ENCODE results near the gene NADK. TPM values are rescaled to one million over a fixed set of nuclear protein-coding genes. Genes with fewer than 3 reads are reported as not detected.
A peak's percentile ranks its signal among the peaks of the same experiment; 100 is the strongest.

Gene NADK
- total RNA-seq, result 100 to 1,000 TPM; 115 to 210 (median 162) TPM

- peak within 1 kb of the TSS; percentile 92 to 98 (median 94) for H3K27ac ChIP-seq
- peaks cover 16 to 79% (median 55%) of the 10 kb centered on the region in 4 donors for H3K4me1 ChIP-seq
Measured at GRCh38 chr1:1777950-1778662, at the start of gene NADK. Gene NADK, minus strand, starts transcription at chr1:1778470. Its CDS starts 13,064 bp downstream, at chr1:1765406.

GRCh38 chr1:1827089-1827848, 49.0 kb upstream of the NADK start:
- Histone ChIP-seq H3K36me3 (peaks cover 0 to 35% (median 3%) of the 10 kb centered on the region in 3 donors), H3K4me3 (no peak overlapping the region), H3K4me1 (peaks cover 0 to 5% (median 2%) of the 10 kb centered on the region in 4 donors), H3K9me3 (no peaks in the 10 kb centered on the region), H3K27ac (peak overlapping the region in 1 of 4 donors; percentile 33), H3K27me3 (no peaks in the 10 kb centered on the region)
- DNase-seq, result no peak
- TF ChIP-seq CTCF (IDR thresholded peaks at IDR 0.05), result no peak
- TF ChIP-seq POLR2A (IDR thresholded peaks at IDR 0.05), result no peak

More at GRCh38 chr1:1777950-1778662, at the start of gene NADK:
- peak within 1 kb of the TSS; percentile 76 to 92 (median 92) for H3K4me3 ChIP-seq
- no peaks in the 10 kb centered on the region for H3K9me3 ChIP-seq
- peak; percentile 56 to 82 (median 81) for DNase-seq
- peak in 1 of 6 experiments; percentile 14 for TF ChIP-seq CTCF (IDR thresholded peaks at IDR 0.05)
- TF ChIP-seq POLR2A (IDR thresholded peaks at IDR 0.05), result peak in 1 of 2 donors; percentile 62
- no peaks in the 10 kb centered on the region for H3K27me3 ChIP-seq
- peaks cover 0 to under 1% (median 0%) of the 10 kb centered on the region in 3 donors for H3K36me3 ChIP-seq

- Histone ChIP-seq H3K9me3 (no peaks in the 10 kb centered on the region), H3K4me3 (no peak overlapping the region), H3K27me3 (no peaks in the 10 kb centered on the region), H3K36me3 (peaks cover 0 to 38% (median 3%) of the 10 kb centered on the region in 3 donors), H3K4me1 (peaks cover 0 to 5% (median 2%) of the 10 kb centered on the region in 4 donors), H3K27ac (peak overlapping the region in 1 of 4 donors; percentile 33)
- no peak for DNase-seq
- TF ChIP-seq CTCF (IDR thresholded peaks at IDR 0.05) (no peak), POLR2A (IDR thresholded peaks at IDR 0.05) (no peak)
Measured at GRCh38 chr1:1826356-1827088, 48.3 kb upstream of the NADK start.

GRCh38 chr1:1825217-1825616, 46.9 kb upstream of the NADK start:
- H3K27ac ChIP-seq, result no peak overlapping the region

More at GRCh38 chr1:1825217-1825616, 46.9 kb upstream of the NADK start:
- H3K9me3 ChIP-seq, result no peaks in the 10 kb centered on the region
- no peaks in the 10 kb centered on the region for H3K27me3 ChIP-seq
- H3K4me3 ChIP-seq, result no peak overlapping the region
- peaks cover 0 to 43% (median 3%) of the 10 kb centered on the region in 3 donors for H3K36me3 ChIP-seq
- no peak for DNase-seq
- peaks cover 0 to 5% (median 2%) of the 10 kb centered on the region in 4 donors for H3K4me1 ChIP-seq
- TF ChIP-seq CTCF (IDR thresholded peaks at IDR 0.05) (no peak), POLR2A (IDR thresholded peaks at IDR 0.05) (no peak)
